ENCODE measurements around the gene PRKAR2B. TPM values are rescaled to one million over a fixed set of nuclear protein-coding genes. Genes with fewer than 3 reads are reported as not detected.

Gene PRKAR2B
- total and polyA plus RNA-seq, 2 experiments from 2014 or later, result 14.8 to 31.5 TPM

- Histone ChIP-seq H3K9me3 (ENCODE audit: low read depth) (no peaks in the 10 kb centered on the region), H3K36me3 (replicated peaks; ENCODE audit: insufficient read depth, low read depth) (no peaks in the 10 kb centered on the region), H4K20me1 (ENCODE audit: insufficient read depth, poor library complexity, severe bottlenecking) (peaks cover 25% of the 10 kb centered on the region), H3K4me2 (peak overlapping the region; percentile 72), H3K4me3 (peak overlapping the region; percentile 28), H2AFZ (peak overlapping the region; percentile 80), H3K4me1 (ENCODE audit: insufficient read depth) (peaks cover 6% of the 10 kb centered on the region), H3K27ac (peak overlapping the region; percentile 92), H3K27me3 (no peaks in the 10 kb centered on the region), H3K79me2 (peaks cover 26% of the 10 kb centered on the region), H3K9me2 (replicated peaks; ENCODE audit: insufficient read depth) (no peaks in the 10 kb centered on the region)
- TF ChIP-seq EZH2 (IDR thresholded peaks at IDR 0.05; ENCODE audit: borderline replicate concordance), result no peak
- TF ChIP-seq EZH2phosphoT487 (IDR thresholded peaks at IDR 0.05; ENCODE audit: low read depth, severe bottlenecking, unreplicated experiment), result no peak
- TF ChIP-seq CTCF (IDR thresholded peaks at IDR 0.05; ENCODE audit: poor library complexity), result peak; percentile 38
- DNase-seq (ENCODE audit: low spot score), result peak; percentile 83
- WGBS (ENCODE audit: low lambda C conversion rate, missing lambda C conversion rate), result under 1% methylated on average over 15 of the region's 15 CpGs
Measured at GRCh38 chr7:107167483-107168232, 123.2 kb downstream of the PRKAR2B start.

- peak within 1 kb of the TSS; percentile 76 for H3K4me2 ChIP-seq
- no peaks in the 10 kb centered on the region for H3K9me2 ChIP-seq (replicated peaks; ENCODE audit: insufficient read depth)
- peaks cover 7% of the 10 kb centered on the region for H3K4me1 ChIP-seq (ENCODE audit: insufficient read depth)
- peak within 1 kb of the TSS; percentile 17 for H2AFZ ChIP-seq
- no peaks in the 10 kb centered on the region for H3K36me3 ChIP-seq (replicated peaks; ENCODE audit: insufficient read depth, low read depth)
- peak within 1 kb of the TSS; percentile 93 for H3K27ac ChIP-seq
- peaks cover 35% of the 10 kb centered on the region for H3K79me2 ChIP-seq
- H3K27me3 ChIP-seq, result no peaks in the 10 kb centered on the region
- H4K20me1 ChIP-seq (ENCODE audit: insufficient read depth, poor library complexity, severe bottlenecking), result peaks cover 34% of the 10 kb centered on the region
- WGBS (ENCODE audit: low lambda C conversion rate, missing lambda C conversion rate), result 1% methylated on average over 41 of the region's 44 CpGs
- no peaks in the 10 kb centered on the region for H3K9me3 ChIP-seq (ENCODE audit: low read depth)
- peak; percentile 99 for DNase-seq (ENCODE audit: low spot score)
- H3K4me3 ChIP-seq, result peak within 1 kb of the TSS; percentile 47
- TF ChIP-seq EZH2 (IDR thresholded peaks at IDR 0.05; ENCODE audit: borderline replicate concordance) (no peak), EZH2phosphoT487 (IDR thresholded peaks at IDR 0.05; ENCODE audit: low read depth, severe bottlenecking, unreplicated experiment) (no peak), CTCF (IDR thresholded peaks at IDR 0.05; ENCODE audit: poor library complexity) (no peak)
Measured at GRCh38 chr7:107168233-107169119, 124.0 kb downstream of the PRKAR2B start, which contains the start of gene HBP1. TSS of gene HBP1 (plus strand) at chr7:107169003. CDS start at chr7:107179894, 10,891 bp downstream.

DNA sequence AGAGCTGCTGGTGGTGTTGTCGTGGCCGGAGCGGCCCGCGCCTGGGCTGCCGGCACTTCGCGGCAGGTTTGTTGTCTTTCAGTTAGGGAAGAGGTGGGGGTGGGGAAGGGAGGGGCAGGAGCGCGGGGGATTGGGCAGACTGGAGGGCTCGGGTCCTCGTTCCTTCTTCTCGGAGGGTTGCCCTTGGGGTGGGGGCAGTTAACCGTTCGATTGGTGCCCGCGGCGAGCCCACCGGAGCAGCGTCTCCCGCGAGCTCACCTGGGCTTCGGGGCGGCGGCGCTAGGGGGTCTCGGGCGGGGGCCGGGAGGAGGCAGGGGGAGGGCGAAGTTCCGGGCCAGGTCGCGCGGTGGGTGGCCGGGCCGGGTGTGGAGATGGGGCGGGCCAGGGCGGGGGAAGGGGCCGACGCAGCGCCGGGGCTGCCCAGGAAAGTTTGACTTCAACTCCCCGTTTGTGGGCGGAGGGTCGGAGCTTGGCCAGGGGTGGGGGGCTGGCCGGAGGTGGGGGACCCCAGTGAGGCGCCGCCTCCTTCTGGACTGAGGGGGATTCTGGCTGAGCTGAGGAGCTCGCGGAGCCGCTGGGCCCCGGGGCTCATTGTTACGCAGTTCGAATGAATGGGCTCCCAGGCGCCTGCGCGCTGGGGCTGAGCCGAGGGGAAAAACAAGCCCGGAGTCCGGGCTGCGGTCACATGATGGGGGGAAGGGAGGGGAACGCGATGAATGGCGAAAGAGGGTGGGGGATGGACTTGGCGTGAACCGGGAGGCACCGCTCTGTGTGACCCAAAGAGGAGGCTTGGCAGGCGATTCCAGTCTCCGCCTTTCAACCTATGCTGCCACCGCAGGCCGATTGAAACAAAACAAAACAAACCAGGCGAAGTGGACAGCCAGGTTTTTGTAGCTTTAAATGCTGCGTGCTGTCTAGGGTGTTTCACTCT lies 124.9 kb downstream of the PRKAR2B start:
- no peaks in the 10 kb centered on the region for H3K36me3 ChIP-seq (replicated peaks; ENCODE audit: insufficient read depth, low read depth)
- H2AFZ ChIP-seq, result no peak overlapping the region
- no peaks in the 10 kb centered on the region for H3K9me2 ChIP-seq (replicated peaks; ENCODE audit: insufficient read depth)
- peaks cover 15% of the 10 kb centered on the region for H3K4me1 ChIP-seq (ENCODE audit: insufficient read depth)
- H3K9me3 ChIP-seq (ENCODE audit: low read depth), result no peaks in the 10 kb centered on the region
- H3K27ac ChIP-seq, result peak overlapping the region; percentile 93
- peaks cover 43% of the 10 kb centered on the region for H4K20me1 ChIP-seq (ENCODE audit: insufficient read depth, poor library complexity, severe bottlenecking)
- under 1% methylated on average over 38 of the region's 73 CpGs for WGBS (ENCODE audit: low lambda C conversion rate, missing lambda C conversion rate)
- H3K27me3 ChIP-seq, result no peaks in the 10 kb centered on the region
- peak overlapping the region; percentile 76 for H3K4me2 ChIP-seq
- H3K79me2 ChIP-seq, result peaks cover 44% of the 10 kb centered on the region
- TF ChIP-seq EZH2 (IDR thresholded peaks at IDR 0.05; ENCODE audit: borderline replicate concordance), result no peak
- DNase-seq (ENCODE audit: low spot score), result peak; percentile 99
- peak overlapping the region; percentile 47 for H3K4me3 ChIP-seq

Data from hepatocyte (in vitro differentiated cells).